Measurements from ENCODE around the gene MTREX.
A peak's percentile ranks its signal among the peaks of the same experiment; 100 is the strongest.

The MTREX gene

DNA sequence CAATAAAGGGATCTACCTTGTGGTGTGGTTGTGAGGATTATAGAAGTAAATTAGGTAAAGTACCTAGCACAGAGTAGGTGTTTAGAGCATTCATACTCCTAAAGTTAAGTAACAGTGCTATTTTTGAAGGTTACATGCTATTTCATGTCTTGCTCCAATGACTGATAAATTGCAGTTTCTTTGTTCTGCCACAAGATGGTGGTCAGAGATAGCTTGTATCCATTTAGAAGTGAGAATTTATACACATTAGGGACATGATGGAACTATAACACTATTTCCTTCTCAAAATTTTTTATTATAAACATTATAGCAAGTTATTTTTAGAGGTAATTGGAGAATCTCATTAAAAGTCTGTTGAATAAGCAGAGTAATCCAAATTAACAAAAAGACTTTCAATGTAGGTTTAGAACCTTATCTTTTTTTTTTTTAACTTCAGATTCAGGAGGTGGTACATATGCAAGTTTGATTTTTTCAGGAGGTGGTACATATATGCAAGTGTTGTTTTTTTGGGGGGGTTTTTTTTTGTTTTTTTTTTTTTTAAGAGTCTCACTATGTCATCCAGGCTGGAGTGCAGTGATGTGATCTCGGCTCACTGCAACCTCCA, 17.1 kb downstream of the MTREX start:
- peak; percentile 14 for DNase-seq (ENCODE audit: low spot score)
- FAIRE-seq, result peak; percentile 43

DNA sequence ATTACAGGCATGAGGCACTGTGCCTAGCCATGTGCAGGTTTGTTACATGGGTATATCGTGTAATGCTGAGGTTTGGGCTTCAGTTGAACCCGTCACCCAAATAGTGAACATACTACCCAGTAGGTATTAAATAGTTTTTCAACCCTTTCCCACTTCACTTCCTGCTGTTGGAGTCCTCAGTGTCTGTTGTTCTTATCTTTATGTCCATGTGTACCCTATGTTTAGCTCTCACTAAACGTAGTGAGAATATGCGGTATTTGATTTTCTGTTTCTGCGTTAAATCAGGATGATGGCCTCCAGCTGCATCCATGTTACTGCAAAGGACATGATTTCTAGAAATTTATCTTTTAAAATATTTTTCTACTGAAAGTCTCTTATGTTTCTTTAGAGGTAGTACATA, 17.8 kb downstream of the MTREX start:
- DNase-seq (ENCODE audit: low spot score) (no peak), FAIRE-seq (no peak)

DNA sequence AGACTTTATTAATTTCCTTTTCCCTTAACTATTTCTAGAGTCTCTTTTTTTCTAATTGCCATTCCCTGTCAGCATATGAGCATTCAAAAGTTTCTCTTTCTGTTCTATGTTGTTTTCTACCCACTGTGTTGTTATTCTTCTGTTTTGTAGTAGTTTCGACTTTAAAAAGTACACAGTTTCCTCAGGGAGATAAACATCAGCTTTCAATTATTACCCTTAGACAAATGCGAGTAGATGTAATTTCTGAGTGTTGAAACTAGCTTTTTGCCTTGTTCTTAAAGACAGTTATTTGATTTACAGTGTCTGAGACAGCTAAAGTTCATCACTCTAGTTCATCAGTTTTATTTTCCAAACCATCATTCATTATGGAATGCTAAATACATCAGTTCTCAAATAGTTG, 19.5 kb downstream of the MTREX start:
- FAIRE-seq (no peak), DNase-seq (ENCODE audit: low spot score) (no peak)

DNA sequence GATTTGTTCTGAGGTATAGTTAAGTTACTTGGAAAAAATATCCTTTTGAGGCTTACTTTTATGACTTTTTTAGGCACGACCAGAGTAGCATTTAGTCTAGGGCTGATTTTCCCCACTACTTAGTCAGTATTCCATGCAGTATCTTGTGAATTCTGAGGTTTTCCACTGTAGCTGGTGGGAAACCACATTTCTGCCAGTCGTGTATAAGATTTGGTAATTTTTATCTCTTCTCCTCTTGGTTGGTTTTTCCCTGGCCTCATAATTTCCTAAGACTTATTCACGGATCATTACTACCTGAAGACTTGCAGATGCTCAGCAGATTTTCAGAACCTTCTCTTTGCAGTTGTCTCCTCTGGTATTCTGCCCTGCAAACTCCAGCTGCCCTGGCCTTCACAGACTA, 23.5 kb downstream of the MTREX start:
- FAIRE-seq (no peak), DNase-seq (ENCODE audit: low spot score) (no peak)

DNA sequence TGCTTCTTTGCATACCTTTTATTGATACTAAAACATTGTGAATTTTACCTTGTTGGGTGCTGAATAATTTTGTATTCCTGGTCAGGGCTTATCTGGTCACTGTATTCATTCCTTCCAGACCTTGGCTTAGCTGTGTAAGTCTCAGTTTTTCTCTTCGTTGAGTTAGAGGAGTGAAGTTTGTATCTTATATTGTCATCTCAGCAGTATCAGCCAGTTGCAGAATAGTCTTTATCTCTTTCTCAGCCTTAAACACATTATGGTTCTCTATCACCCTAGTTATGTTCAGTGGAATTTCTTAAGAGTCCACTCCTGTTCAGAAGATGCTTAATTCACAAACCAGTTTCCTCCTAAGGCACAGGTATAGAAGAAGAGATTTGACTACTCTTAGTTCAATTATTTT, 25.2 kb downstream of the MTREX start:
- FAIRE-seq (no peak), DNase-seq (ENCODE audit: low spot score) (no peak)

DNA sequence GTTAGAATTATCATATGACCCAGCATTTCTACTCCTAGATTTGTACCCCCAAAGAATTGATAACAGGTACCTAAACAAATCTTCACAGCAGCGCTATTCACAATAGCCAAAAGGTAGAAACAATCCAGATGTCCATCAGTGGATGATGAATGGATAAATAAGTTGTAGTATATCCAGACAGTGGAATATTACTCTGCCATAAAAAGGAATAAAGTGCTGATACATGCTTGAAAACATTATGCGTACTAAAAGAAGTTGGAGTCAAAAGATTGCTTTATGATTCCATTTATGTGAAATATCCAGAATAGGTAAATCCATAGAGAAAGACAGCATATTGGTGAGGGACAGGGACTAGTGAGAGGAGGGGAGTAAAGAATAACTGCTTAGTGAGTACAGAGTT, 26.0 kb downstream of the MTREX start:
- no peak for FAIRE-seq
- DNase-seq (ENCODE audit: low spot score), result no peak

DNA sequence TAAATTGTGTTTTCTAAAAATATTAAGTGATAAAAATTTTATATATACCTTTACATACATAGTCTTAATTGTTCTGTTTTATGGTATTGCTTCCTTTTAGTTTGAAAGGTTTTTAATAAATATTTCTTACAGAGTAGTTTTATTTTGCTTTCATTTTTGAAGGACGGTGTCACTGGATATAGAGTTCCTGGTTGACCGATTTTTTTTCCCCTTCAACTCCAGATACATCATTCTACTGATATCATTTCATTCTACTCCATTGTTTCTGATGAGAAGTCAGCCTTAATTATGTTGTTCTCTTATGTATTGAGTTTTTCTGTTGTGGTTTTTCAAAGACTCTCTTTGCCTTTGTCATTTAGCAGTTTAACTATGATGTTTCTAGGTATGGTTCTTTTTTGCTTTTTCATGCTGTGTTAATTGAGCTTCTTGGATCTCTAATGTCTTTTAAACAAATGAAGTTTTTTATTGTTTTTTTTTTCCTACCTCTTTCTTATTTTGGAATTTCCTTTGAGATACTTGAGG, 30.4 kb downstream of the MTREX start:
- DNase-seq (ENCODE audit: low spot score) (no peak), FAIRE-seq (no peak)

DNA sequence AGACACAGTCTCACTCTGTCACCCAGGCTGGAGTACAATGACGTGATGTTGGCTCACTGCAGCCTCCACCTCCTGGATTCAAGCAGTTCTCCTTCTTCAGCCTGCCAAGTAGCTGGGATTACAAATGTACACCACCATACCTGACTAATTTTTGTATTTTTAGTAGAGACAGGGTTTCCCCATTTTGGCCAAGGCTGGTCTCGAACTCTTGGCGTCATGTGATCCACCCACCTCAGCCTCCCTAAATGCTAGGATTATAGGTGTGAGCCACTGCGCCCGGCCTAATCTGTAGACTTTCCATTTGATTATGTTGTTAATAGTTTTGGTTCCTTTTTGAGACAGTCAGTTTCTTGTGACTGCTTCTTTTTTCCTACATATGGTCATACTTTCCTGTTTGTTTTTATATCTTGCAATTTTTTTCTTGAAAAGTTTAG, 31.0 kb downstream of the MTREX start:
- DNase-seq (ENCODE audit: low spot score), result no peak
- no peak for FAIRE-seq

DNA sequence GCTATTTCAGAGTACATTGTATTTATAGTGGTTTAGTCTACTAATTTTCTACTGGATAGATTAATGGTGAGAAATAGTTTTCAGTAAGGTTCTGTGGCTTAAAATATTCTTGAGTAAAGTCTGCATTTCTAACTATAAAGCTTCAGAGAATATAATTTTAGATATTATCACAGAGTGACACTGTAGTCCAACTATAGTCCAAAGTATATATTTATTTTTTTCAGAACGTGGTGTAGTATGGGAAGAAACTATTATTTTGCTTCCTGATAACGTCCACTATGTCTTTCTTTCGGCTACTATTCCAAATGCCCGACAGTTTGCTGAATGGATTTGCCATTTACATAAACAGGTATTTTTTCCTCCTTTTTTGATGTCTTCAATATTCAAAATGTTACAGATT, 35.3 kb downstream of the MTREX start:
- no peak for FAIRE-seq
- DNase-seq (ENCODE audit: low spot score), result no peak

DNA sequence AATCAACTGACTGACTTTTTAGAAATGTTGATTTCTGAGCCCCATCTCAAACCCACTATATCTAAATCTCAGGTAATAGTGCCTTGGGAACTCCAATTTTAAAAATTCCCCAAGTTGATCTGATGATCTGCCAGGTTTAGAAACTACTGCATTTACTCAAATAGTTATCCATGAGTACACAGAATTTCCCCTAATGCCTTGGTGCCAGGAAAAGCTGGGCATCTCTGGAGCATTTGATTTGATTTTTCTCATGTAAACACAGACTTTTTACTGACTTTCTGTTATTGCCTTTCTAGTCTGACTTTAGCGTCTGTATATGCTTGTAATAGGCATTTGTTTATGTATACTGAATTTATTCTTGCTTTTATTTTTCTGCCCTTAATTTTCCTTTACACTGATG, 35.8 kb downstream of the MTREX start:
- DNase-seq (ENCODE audit: low spot score) (no peak), FAIRE-seq (no peak)

DNA sequence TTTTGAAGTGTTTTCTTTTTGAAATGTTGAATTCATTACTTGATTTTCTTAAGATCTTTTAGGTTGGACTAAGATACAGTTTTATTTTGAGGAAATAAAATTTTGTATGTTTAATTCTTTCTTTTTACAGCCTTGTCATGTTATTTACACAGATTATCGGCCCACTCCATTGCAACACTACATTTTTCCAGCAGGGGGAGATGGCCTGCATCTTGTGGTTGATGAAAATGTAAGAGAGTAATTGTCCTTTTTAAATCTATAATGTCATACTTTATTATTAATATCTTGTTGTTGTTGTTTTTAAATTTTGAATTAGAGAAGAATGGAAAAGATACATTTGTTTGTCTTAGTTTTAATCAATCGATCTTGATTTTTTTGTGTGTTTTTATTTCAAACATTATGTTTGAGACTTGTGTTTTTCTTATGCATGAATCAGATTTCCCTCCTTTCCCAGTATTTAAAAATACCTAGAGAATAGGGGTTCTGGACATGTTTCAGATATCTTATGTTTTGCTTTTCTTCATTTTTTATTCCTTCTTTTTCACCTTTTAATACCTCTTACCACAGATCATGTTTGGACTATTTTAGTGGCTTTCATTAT, 36.7 kb downstream of the MTREX start:
- peak; percentile 4 for DNase-seq (ENCODE audit: low spot score)
- peak; percentile 62 for FAIRE-seq

DNA sequence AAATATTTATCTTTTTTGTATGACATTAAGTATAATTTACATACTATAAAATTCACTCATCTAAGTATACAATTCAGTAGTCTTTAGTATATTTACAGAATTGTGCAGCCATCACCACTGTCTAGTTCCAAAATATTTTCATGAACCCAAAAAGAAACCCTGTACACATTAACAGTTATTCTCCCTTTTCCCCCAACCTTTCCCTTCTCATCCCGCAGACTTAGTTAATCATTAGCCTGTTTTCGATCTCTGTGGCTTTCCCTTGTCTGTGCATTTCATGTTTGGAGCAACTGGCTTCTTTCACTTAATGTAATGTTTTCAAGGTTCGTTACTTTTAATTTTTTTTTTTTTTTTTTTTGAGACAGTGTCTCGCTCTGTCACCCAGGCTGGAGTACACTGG, 37.5 kb downstream of the MTREX start:
- peak; percentile 13 for DNase-seq (ENCODE audit: low spot score)
- peak; percentile 66 for FAIRE-seq

DNA sequence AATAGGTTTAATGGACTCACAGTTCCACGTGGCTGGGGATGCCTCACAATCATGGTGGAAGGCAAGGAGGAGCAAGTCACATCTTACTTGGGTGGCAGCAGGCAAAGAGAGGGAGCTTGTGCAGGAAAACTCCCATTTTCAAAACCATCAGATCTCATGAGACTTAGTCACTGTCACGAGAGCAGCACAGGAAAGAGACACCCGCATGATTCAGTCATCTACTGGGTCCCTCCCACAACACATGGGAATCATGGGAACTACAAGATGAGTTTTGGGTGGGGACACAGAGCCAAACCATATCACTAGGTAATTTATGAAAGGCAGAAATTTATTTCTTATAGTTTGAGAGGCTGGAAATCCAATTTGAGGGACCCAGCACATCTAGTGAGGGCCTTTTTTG, 40.0 kb downstream of the MTREX start:
- DNase-seq (ENCODE audit: low spot score), result no peak
- no peak for FAIRE-seq

DNA sequence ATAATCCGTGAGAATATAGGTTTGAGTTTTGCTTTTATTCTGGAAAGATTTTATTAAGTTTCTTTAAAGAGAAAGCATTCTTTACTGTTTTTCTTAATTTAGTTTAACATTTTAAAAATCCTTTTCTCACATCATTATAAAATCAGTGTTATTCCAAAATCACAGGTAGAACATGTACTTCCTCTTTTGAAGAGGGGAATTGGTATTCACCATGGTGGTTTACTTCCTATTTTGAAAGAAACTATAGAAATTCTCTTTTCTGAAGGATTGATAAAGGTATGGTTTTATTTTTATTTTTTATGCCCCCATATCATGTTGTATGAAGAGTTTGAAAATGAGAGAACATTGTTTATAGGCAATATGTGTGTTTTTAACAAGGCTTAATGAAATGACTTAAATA, 43.0 kb downstream of the MTREX start:
- no peak for FAIRE-seq
- no peak for DNase-seq (ENCODE audit: low spot score)

DNA sequence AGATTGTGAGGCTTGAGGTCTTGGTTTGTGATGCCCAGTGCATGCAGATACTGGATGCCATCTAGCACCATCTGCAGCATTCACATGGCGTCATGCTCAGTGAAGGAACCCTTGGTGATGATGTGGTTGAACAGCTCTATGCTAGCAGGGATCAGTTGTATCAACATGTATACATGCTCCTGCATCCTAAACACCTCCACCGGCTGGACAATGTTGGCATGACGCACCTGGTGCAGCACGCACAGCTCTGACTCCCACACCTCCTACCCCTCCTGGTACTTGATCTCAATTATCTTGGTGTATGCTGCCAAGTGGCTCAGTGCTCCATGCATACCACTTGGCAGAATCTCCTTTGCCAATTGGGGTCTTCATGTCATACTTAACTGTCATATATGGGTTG, 49.1 kb downstream of the MTREX start:
- no peak for FAIRE-seq
- DNase-seq (ENCODE audit: low spot score), result no peak

DNA sequence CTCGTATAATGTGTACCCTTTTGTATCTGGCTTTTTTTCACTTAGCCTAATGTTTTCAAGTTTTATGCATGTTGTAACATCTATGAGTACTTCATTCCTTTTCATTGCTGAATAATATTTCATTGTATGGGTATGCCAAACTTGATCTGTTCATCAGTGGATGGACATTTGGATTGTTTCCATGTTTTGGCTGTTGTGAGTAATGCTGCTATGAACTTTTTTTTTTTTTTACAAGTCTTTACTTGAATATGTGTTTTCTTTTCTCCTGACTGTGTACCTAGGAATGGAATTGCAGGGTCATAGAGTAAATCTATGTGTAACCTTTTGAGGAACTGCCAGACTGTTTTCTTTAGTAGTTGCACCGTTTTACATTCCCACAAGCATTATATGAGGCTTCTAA, 52.4 kb downstream of the MTREX start:
- no peak for DNase-seq (ENCODE audit: low spot score)
- no peak for FAIRE-seq

DNA sequence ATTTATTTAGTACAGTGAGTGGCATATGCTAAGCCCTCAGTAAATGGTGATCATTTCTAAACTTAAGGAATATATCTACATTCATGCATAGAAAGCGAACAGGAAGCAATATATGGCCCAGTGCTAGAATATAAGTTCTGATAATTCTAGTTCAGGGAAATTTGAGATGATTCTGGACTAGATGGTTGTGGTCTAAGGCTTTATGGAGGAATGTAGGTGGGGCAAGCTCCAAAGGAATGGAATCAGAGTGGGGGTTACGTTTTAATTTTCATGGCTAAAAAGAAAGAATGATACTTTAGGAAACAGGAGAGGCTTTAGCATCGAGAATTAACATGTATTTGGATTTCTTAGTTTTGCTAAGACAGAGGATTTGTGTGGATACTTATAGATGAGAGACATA, 56.1 kb downstream of the MTREX start:
- FAIRE-seq, result no peak

DNA sequence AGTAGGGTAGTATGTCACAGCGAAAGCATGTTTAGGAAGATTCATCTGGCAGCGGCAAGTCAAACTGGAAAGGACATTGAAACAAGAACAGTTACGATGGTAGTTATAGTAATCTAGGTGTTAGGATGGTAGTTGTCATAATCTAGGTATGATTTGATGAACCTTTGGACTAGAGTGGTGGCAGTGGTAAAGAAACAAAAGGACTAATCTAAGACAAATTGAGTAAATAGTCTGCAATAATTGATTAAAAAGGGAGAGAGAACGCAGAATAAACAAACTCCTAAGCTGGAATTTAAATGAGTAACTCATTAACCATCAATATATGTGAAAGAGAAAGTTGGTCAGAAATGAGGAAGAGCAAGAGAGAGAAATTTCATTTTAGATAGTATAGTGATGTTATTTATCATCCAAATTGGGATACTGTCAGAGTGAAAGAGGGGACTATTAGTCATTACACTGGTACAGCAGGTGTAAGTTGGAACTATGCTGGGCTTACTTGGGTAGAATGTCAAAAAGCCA, 56.8 kb downstream of the MTREX start:
- no peak for FAIRE-seq

More for the DNA sequence above, 56.1 kb downstream of the MTREX start:
- DNase-seq (ENCODE audit: low spot score), result no peak

DNA sequence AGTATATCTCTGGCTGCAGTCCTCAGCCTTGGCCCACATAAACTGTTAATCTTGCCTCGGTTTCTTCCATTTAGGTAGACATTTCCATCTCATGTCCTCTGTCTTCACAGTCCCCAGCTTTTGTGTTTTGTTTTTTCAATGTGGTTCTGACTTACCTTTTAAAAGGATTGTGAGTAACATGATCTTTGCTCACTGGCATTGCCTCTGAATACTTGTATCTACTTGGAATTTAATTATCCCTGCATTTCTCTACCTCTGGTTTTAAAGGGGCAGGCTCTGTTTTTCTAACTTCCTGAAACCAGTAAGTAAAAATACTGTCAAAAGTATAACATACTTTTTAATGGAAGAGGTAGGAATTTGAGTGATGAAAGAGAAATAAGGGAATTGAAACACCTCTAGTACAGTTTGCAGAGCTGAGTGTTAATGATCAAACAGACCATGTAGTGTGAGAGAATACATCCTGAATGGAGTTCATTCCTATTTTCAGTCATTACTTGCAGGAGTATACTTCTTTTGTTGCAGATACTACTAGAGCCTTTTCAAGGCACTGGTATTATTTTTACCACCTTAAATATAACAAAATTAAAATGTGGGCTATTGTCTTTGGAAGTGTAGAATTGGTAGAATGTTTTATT, 62.6 kb downstream of the MTREX start:
- FAIRE-seq (no peak), DNase-seq (ENCODE audit: low spot score) (no peak)

More for the DNA sequence above, 56.8 kb downstream of the MTREX start:
- DNase-seq (ENCODE audit: low spot score), result no peak

DNA sequence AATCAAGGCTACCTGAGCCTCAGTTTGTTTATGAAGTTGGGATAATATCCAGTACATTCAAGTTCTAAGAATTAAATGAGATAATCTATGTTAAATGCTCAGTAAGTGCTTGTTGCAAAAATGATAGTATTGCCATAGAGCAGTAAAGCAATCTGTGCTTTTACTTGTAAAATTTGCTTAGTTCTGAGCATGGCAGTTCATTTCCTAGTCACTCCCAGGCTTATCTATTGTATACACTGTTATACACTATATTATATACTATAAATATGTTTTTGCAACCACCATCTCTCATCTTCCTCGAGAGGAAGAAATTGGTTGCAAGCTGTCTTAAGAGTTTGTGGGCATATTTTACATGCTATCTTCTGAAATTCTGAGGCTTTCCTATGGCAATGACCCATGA, 63.4 kb downstream of the MTREX start:
- FAIRE-seq (no peak), DNase-seq (ENCODE audit: low spot score) (no peak)

DNA sequence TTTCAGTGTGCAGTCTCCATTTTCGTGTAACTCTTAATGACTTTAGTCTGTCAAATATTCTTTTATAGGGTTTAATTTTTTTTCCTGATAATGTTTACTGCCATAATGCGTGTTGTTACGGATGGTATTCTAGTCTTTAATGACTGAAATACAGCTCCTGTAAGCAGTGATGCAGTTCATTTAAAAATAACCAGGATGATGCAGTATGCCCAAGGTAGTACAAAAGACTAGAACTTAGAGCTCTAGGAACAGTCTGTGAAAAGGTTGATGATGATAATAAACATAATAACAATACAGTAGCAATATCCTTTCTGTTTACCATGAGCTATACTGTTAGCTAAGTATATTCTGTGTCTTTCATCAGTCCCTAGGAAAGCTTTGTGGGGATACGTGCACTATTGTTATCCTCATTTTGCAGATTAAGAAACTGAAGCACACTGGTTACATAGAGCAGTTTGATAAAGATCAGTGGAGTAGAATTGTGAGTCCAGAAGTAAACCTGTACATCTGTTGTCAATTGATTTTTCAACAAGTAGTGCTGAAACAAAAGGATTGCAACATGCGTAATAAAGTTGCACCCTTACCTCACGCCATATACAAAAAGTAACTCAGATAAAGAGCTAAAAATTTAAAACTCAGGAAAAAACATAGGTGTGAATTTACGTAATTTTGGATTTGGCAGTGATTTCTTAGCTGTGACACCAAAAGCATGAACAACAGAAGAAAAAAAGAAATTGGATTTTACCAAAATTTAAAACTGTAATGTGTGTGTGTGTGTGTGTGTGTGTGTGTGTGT, 64.5 kb downstream of the MTREX start:
- DNase-seq (ENCODE audit: low spot score) (no peak), FAIRE-seq (no peak)

DNA sequence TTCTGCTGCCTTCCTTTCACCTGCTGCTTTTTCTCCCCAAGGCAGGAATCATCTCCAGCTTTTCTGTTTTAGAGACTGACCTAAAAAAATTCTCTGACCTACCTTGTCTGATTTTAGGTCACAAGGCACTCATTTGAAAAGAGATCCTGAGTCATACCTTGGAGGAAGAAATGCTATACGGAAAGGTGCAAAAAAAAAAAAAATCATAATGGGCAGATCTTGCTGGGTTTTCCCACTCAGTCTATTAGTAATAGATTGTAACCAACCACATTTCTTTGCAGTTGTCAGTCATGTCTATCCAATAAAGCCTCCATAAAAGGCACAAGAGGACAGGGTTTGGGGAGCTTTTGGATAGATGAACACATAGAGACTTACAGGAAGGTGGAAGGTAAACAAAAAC, 70.0 kb downstream of the MTREX start:
- FAIRE-seq (no peak), DNase-seq (ENCODE audit: low spot score) (no peak)
